LHCN-M2 (cell line): ENCODE results near the gene EHD4. TPM values are rescaled to one million over a fixed set of nuclear protein-coding genes. Genes with fewer than 3 reads are reported as not detected.

ENCODE experiments used
- DNase-seq: peaks from one replicate; pipeline ENCODE4 v3.0.0-alpha.2; 2012; ENCODE audit warnings: low read depth
- total RNA-seq: library from RNA; depleted of rRNA; stranded (reverse); fragments of >200 nt; gene quantifications from 2 replicates; pipeline ENCODE4 v1.2.3, GENCODE V29; 2014

Gene EHD4
- total RNA-seq, 1 experiment from 2014 or later: 19.8 TPM

DNA sequence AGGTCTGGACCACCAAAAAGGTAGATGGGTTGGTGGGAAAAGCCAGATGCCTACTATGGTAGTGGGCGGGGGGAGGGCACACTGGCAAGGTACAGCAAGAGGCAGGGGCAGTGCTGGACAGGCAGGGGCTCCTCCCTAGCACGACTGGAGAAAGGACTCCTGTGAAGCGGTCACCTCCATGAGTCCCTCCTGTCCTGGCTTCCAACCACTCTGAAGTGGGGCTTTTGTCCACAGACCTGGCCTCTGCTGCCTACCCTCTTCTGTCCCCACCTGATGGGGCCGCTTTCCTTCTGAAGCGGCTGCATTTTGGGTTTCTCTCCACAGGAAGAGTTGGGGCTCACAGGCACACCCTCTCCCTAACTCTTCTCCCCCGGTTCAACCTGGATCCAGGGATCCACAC is 75.8 kb downstream of the EHD4 start:
- no peak for DNase-seq

DNA sequence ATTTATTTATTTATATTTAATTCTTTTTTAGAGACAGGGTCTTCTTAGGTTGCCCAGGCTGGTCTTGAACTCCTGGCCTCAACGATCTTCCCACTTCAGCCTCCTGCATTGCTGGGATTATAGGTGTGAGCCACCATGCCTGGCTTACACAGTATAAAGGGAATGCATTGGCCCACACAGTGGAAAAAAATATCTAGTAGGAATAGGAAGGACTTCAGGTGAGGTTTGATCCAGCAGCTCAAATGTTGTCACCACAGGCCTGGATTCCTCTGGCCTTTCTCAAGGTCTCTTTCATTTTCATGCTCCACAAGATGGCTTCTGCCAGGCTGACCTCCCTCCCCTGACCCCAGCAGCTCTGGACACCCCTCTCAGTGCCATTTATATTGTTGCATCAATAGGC is 76.4 kb downstream of the EHD4 start:
- no peak for DNase-seq

DNA sequence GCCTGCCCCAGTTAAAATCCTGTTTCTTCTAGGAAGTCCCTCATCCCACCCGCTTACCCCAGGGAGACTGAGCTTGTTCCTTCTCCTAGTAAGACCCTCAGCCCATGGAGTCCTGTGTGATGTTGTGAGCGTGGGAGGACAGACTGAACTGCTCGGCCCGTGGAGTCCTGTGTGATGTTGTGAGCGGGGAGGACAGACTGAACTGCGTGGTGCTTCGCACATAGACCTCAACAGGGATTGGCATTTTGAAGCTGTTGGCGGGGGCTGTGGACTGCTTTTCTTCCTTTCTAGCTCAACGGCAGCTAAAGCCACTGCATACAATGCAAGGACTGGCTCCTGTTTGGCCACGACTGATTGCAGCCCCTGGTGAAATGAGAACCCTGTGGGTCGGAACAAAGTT is 76.9 kb downstream of the EHD4 start:
- no peak for DNase-seq

DNA sequence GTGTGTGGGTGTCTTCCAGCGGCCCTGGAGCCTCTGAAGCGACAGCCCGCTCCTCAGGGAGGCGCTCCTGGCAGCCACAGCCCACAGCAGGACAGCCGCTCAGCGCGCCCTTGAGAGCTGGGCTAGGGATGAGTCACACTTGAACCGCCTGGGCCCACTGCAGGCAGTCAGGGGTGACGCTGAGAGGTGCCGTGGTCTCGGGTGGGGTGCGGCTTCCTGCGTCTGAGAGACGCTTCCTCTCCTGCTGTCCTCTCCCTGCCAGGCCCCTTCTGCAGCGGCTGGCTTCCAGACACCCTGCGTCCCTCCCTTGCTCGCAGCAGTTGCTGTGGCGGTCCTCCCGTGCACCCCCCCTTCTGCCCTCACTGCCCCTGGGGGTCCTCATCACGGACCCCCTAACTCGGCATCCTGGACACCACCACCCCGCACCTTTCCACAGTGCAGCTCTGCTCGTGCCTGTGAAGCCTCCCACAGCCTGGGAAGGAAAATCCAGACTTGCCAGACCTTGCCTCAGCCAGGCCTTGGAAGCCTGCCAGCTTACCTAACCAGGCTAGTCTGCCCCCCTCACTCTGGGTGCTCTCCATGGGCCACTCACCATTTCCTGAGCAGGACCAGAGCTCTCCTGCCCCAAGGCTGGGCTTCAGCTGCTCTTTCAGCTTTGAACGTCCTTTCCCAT is 77.4 kb downstream of the EHD4 start:
- peak; percentile 18 for DNase-seq

DNA sequence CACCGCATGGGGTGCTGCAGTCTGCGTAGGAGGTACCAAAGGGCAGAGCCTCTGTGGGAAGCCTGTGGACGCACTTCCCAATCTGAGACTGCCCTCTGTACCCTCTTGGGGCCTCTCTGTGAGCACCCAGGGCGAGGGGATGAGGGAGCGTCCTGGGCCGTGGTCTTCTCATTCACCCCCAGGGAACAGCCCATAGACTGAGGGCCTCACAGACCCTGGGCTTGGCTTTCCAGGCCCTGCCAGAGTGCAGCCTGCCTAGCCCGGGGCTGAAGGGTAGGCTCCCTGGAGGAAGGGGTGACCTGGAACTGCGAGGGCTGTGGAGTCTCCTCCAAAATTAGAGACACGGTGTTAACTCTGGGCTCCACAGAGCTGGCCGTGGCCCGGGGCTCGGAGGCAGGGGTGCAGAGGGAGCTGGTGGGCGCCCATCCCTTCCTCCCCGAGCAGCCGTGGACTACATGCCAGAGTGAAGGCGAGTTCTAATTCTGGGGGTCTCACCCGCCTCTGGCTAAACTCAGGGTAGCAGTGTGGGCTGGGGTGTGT is 78.0 kb downstream of the EHD4 start:
- no peak for DNase-seq

- DNase-seq: no peak
Measured at GRCh38 chr15:41893422-41894250, 78.7 kb downstream of the EHD4 start, which contains the start of gene SPTBN5. TSS of gene SPTBN5 (minus strand) at chr15:41894053. CDS start at chr15:41893497, 556 bp downstream.

GRCh38 chr15:41892621-41893421 is 79.5 kb downstream of the EHD4 start:
- DNase-seq: no peak

- DNase-seq: no peak
Measured at GRCh38 chr15:41891946-41892345, 80.4 kb downstream of the EHD4 start.

- no peak for DNase-seq
Measured at GRCh38 chr15:41891226-41891625, 81.1 kb downstream of the EHD4 start.

GRCh38 chr15:41890050-41890690 is 82.2 kb downstream of the EHD4 start:
- no peak for DNase-seq

GRCh38 chr15:41888662-41889253 is 83.6 kb downstream of the EHD4 start:
- DNase-seq: no peak

DNA sequence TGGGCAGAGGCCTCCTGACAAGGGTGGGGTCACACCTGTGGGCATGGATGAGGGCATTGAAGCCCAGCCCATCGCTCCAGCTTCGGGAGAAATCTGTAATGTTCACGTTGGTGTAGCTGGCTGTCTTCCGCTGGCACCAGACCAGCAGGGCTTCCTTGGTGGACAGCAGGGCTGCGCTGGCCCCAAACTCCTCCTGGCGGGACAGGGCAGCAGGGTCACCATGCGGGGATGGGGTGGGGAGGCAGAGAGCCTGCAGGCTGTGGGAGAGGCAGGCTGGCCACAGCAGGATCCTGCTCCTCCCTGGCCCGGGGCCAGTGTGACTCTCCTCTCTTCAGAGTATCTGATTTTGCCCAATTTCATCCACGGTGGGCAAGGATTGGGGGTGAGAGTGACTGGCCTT is 84.5 kb downstream of the EHD4 start:
- DNase-seq: no peak

DNA sequence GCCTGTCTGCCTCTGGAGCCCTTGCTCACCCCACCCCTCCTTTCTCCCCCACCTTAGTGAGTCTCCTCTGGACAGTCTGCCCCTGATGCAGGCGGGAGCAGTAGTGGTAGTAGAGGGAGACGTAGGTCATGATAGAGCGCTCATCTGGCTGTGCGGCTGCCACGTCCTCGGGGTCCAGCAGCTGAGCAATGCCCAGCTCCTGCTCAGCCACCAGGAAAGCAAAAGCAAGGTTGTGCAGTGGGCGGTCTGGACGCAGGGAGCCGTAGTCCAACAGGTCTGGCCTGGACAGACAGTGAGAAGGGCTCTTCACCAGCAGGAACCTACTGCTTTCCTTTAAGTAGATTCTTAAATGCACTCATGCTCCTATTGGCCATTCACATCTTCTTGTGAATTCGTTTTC is 85.2 kb downstream of the EHD4 start:
- no peak for DNase-seq

DNA sequence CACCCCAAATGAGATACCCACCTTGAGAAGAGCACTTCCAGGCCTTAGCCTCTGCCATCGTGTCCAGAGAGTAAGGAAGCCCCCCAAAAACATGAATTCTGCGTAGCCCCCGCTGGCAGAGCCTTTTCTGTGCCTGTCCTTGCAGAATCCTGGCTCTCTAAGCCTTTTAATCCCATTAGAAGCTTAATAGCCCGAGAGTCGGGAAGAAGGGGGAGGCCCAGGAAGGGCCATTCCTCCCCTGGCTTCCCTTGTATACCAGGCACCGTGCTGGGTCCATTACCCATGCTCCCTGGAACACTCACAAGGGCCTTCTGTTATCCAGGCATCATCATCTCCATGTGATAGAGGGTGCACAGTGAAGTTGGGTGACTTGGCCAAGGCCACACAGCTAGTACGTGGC is 85.6 kb downstream of the EHD4 start:
- DNase-seq: no peak

GRCh38 chr15:41885841-41886240 is 86.5 kb downstream of the EHD4 start:
- no peak for DNase-seq

DNA sequence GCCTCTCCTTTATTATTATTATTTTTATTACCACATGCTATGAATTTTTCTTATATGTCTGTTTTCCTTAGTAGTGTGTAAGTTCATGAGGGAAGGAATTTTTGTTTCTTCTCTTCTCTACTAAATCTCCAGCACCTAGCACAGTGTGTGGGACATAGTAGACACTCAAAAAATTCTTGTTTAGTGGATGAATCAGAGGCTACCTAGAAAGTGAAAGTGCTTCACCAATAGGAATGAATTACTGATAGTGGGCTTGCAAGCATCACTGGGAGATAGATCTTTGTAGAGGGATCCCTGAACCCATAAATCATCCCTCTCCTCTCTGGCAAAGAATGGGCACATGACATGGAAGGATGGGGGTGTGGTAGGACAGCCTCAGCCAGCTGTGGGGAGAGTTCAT is 87.0 kb downstream of the EHD4 start:
- DNase-seq: no peak

- no peak for DNase-seq
Measured at GRCh38 chr15:41884458-41884857, 87.9 kb downstream of the EHD4 start.

DNA sequence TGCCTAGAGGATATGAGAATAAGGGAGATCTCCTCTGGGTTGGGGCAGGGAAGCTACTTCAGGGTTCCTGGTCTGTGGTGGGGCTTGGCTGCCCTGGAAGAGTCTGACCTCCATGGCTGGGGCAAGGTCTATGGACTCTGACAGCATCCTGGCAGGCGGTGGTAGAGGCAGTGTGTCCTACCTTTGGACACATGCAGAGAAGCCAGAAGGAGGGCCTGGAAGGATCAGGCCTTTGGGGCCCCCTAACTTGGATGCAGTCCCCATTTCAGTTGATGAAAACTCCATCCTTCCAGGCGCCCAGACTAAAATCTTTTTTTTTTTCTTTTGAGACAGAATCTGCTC is 88.9 kb downstream of the EHD4 start:
- DNase-seq: no peak

- DNase-seq: no peak
Measured at GRCh38 chr15:41882689-41883483, 89.5 kb downstream of the EHD4 start.

- no peak for DNase-seq
Measured at GRCh38 chr15:41881920-41882688, 90.3 kb downstream of the EHD4 start.
